GM18526 (cell line): ENCODE results near the gene KIAA0825.

Experiments
- POLR2A ChIP-seq: IDR thresholded peaks from 3 replicates; pipeline ENCODE4 v1.6.1; 2011; ENCODE audit not compliant: insufficient read length; ENCODE audit errors: extremely low read depth

KIAA0825 gene

DNA sequence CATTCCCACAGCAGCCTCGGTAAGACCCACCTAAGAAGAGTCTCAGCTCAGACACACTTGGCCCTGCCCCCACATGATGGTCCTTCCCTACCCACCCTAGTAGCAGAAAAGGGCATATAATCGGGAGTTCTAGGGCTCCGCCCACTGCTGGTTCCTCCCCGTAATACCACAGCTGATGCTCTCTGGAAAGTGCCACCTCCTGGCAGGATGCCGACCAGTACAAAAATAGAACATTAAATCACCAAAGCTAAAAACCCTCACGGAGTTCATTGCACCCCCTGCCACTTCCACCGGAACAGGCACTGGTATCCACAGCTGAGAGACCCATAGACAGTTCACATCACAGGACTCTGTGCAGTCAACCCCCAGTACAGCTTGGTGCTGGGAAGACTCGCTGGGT is 271.3 kb downstream of the KIAA0825 start:
- no peak for TF ChIP-seq POLR2A

DNA sequence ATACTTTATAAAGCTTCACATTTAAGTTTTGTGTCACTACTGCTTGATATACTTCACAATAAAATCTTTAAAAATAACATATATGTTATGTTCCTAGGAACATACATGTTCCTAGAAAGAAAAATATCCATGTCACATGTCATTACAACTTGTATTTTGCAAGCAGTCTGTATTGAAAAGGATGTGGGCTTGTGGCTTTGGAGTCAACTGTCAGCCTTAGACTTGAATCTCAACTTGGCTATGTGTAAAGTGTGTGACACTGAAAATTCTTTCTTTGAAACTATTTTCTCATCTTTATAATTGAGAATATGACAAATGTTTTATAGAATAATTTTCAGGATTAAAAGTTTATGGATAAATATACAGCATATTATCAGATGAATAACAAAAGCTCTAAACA is 273.1 kb downstream of the KIAA0825 start:
- TF ChIP-seq POLR2A = no peak

DNA sequence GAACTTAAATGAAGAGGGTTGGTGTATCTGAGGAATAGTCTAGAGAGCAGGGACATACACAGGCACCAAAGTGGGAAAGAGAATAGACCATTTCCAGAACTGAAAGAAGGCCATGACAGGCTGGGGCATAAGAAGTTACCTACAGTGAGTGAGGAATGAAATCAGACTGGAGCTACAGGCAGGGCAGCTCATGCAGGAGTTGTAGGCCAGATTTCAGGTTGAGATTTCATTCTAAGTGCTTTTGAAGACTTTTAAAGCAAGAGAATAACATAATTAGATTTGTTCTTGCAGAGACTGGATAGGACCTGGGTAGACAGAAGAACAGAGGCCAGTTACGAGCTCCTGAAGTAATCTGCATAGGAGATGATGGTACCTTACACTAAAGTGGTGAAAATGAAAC is 280.8 kb downstream of the KIAA0825 start:
- TF ChIP-seq POLR2A = no peak

DNA sequence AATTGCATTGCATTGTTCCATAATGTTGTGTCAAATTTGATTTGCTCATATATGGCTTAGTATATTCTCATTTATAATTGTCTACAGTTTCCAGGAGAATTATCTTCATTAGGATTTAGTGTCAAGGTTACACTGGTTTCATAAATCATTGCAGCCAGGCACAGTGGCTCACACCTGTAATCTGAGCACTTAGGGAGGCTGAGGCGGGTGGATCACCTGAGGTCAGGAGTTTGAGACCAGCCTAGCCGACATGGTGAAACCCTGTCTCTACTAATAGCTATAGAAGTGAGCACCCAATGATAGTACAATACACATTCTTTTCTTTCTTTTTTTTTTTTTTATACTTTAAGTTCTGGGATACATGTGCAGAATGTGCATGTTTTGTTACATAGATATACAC is 282.5 kb downstream of the KIAA0825 start:
- no peak for TF ChIP-seq POLR2A

DNA sequence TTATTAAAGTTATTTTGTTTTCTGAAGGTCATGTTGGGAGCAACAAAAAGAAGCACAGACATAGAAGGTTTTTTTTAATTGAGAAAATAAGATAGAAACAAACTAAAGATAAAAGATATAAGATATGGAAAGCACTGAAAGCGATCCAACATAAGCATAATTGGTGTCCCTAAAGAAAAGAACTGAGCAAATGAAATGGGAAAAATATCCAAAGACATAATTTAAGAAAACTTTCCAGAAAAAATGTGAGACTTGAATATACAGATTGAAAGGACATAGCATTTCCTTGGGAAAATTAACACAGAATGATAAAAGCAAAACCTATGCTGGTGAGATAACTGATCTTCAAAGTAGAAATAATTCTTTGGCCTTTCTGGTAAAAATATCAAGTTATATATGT is 289.3 kb downstream of the KIAA0825 start:
- no peak for TF ChIP-seq POLR2A

DNA sequence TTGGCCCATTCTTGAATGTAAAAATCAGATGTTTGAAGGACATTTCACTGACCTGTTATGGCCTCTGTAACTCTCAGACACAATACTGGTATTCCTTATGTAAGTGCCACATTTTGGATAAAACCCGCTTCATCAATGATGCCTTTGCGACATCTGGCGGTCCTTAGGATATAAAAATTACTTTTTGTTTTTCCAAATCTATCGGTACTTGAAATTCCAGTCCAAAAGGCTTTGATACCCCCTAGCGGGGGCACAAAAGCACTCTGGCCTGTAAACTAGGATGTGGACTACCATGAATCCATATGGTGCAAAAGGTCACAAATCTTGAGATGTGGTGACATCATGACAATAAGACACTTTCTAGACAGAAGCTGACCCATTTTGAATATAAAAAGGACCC is 291.8 kb downstream of the KIAA0825 start:
- TF ChIP-seq POLR2A = no peak

DNA sequence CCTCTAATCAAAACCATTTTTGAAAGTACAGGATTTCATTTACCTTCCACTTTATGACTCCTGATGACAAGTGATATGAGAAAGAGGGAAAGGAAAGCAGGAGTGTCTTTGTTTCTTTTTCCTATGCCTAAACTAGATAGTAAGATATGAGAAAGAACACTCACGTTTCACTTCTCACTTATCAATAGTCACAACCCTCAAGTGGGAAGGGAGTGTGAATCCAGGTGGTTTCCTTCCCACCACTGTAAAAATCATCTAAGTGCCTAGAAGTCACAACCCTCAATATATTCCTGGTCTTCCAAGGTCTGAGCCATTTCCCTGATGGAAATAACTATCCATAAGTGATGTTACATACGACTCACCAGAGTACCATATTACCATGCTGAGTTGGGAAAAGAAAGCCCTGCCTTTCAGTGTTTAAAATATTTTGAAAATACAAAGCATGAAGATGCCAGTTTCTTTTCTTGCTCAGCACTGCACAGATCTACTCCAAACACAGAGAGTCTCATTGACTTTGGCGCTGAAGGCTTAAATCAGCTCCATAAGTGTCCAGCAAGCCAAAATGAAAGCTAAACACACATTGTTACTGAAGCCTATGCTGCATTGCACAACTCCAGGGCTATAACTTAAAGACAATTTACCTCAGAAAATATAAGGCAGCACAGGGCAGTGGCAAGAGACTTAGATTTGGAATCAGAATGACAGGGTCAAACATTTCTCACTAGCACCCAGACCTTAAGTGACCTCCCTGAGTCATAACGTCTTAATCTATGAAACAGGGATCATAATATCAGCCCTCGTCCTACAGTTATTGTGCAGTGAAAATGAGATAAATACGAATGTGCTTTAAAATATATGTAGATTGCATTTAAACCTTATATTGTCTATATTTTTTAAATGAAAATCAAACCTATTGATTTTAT is 301.2 kb downstream of the KIAA0825 start:
- no peak for TF ChIP-seq POLR2A

DNA sequence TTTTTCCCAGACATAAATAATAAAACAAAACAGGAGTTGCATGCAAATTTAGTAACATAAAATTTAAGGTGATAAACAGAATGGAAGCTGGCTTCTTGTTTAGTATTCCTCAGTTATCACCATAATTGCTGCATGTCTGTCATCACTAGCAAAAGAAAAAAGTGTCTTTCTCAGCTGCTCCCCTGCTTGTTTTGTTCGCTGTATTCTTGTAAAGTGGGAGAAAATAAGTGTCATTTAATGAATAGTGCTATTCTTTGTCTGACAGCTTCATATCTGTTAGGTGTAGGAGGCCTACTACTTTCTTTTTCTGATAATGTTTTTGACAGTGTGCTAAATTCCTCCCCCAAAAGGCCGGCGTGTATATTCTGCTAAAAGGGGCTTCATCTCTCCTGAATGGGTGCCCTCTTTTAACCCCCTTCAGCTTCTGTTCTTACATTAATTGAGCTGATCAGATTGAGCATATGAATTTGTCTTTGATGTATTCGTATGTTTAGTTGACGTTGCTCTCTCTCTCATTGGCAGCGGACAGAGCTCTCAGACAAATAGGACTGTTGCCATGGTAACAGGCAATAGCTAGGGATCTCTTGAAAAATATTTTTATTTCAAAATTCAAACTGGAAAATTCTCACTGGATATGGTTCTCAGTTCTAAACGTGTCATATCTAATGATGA is 303.8 kb downstream of the KIAA0825 start:
- TF ChIP-seq POLR2A = no peak

DNA sequence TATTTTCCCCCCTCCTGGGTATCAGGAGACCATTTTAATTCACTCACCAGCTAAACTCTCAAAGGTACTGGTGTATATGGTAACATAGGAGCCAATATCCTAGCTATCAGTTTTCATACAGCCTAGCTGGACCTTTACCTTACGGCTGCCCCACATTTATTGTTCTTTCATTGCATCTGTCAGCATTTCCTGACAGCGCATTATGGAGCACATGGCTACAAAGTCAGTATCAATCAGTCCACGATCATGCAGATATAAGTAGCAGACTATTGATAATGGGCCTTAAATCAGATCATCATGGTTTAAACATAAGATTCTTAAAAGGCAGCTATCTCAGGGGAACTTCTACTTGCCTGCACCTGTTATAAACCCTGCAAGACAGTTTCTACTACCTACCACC is 304.7 kb downstream of the KIAA0825 start:
- TF ChIP-seq POLR2A = no peak

DNA sequence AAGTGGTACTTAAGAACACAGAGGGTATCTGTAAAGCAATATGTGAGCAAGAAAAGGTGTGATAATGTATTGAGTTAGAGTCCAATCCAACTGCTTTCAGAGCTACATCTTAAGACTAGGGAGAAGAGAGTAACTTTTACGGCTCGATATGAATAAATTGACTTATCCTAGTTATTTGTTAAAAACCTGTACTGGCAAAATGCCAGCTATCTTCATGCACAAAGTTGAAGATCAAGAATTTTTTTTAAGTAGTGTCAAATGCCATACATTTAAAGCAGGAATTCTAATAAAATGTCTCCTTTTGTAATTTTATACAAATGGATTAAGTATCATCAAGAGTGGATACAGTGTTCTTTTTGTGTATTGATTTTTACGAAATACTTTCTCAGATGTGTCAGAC is 305.2 kb downstream of the KIAA0825 start:
- no peak for TF ChIP-seq POLR2A

DNA sequence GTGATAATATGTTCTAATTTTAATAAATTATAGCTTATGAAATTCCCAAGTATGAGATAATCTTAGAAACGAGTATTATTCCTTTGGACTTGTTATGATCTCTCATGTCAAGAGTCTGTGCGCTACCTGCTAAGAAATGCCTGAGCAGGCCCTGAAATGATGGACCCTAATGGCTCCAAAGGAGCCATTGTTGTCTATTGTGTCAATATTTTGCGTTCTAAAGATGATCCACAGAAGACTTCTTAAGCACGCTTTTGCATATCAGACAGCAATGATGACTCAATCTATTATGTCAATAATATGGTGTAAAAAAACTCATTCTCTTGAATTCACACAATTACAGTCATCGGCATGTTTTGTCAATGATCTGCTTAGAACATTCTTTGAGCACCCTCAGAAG is 306.1 kb downstream of the KIAA0825 start:
- TF ChIP-seq POLR2A = no peak

DNA sequence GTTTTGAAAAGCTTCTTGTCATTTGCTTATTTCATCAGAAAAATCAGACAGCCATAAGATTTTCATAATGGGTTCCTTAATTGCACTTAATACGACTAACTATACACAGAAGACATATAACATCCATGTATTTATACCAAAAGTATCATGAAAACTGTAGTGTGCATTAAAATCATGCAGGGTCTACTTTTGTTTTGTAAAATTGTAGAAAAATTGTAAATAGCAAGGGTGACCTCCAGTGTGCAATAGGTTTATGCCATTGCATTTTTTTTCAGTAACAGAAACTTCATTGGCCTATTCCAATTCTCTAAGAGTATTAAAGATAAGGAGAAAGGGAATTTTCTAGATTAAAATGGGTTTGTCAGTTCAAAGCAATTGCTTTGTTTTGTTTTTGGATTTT is 307.6 kb downstream of the KIAA0825 start:
- TF ChIP-seq POLR2A = no peak

DNA sequence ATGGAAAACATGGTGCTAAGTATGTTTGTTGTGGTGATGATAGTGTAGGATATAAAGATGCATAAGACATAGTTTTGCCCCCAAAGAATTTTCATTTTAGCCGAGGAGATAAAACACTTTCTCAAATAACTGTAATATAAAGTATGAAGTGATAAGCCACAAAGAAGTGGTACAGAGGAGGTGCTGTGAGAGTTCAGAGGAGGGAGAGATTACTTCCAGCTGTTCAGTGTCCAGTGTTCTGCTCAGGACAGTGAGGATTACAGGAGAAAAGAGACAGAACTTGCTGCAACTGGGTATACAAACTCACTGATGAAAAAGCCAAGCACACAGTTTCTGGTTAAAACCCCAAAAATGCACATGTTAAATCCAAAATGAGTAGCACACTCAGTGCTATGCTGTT is 309.3 kb downstream of the KIAA0825 start:
- no peak for TF ChIP-seq POLR2A

DNA sequence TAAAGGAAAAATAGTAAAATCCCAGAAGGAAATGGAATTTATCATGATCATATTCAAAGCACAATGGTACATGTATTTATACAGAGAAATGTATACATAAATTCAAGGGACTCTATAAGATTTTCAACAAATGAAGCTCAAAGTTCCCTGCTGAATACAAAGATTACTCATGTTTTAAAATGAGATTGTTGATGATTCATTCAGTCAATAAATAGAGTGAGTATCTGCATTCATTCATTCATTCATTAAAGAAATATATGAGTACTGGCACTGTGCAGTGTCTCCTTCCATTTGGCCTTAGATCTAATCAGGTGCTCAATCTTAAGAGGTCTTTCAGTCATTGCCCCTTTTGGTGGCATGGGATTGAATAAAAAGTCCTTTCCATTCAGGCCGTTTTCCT is 310.0 kb downstream of the KIAA0825 start:
- TF ChIP-seq POLR2A = no peak

DNA sequence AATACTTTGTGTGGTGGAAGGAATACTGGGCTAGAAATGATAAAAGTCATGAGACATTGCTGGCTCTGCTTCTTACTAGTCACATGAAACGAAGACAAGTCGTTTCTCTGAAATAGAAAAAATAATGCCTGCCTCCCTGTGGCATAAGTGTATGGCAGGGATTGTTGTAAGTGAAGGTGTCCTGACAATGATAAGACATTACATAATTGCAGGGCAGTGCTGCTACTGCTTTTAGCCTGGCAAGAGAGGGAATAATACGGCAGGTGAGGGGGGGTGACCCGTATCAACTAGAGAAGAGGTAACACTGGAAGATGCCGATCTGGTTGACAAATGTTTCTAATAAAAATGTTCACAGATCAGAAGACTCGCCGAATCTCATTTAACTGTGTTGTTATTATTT is 314.3 kb downstream of the KIAA0825 start:
- TF ChIP-seq POLR2A = no peak

DNA sequence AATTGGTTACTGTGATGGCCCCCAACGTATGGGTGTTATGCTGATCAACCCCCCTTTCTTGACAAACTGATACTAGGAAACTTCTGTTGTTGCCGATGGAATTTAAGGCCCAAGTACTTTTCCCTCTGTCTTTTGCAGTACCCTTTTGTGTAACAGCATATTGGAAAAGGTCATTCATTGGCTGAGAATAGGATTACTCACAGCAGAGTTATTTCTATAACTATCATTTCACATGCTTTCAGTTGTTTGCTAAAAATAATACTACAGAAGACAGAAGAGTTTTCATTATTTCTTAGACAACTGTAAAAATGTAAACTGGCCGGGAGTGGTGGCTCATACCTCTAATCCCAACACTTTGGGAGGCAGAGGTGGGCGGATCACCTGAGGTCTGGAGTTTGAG is 329.5 kb downstream of the KIAA0825 start:
- TF ChIP-seq POLR2A = no peak
